VCaP (cell line): ENCODE measurements around the gene SDR9C7.
"Not testable (repeated sequence)": the region's sequence is repeated elsewhere in the genome, so short reads cannot be mapped to it uniquely, and the experiment has no call there.

ENCODE experiments used
- H3K27ac ChIP-seq: fragments of 450-650 bp; 2 replicates; pipeline ENCODE4 v1.5.1; 2017
- CTCF ChIP-seq: fragments of 450-650 bp; conservative IDR thresholded peaks from 2 replicates; pipeline ENCODE4 v1.5.1; 2017; ENCODE audit warnings: mild to moderate bottlenecking, moderate library complexity

Gene SDR9C7

GRCh38 chr12:56928262-56928661 is 5.9 kb downstream of the SDR9C7 start:
- H3K27ac ChIP-seq: no peak overlapping the region
- TF ChIP-seq CTCF: no peak

- TF ChIP-seq CTCF: no peak
- H3K27ac ChIP-seq: no peak overlapping the region
Measured at GRCh38 chr12:56927281-56927680, 6.9 kb downstream of the SDR9C7 start.

- no peak for TF ChIP-seq CTCF
- no peak overlapping the region for H3K27ac ChIP-seq
Measured at GRCh38 chr12:56922031-56922430, 12.2 kb downstream of the SDR9C7 start.

- no peak overlapping the region for H3K27ac ChIP-seq
- no peak for TF ChIP-seq CTCF
Measured at GRCh38 chr12:56921346-56921745, 12.9 kb downstream of the SDR9C7 start.

GRCh38 chr12:56918139-56918538 is 16.1 kb downstream of the SDR9C7 start:
- H3K27ac ChIP-seq: not testable (repeated sequence)

GRCh38 chr12:56916996-56917333 is 17.2 kb downstream of the SDR9C7 start:
- TF ChIP-seq CTCF: no peak
- H3K27ac ChIP-seq: no peak overlapping the region; the same call in 1 of the 2 replicates

GRCh38 chr12:56916296-56916995 is 17.8 kb downstream of the SDR9C7 start:
- TF ChIP-seq CTCF: no peak
- no peak overlapping the region; the same call in 1 of the 2 replicates for H3K27ac ChIP-seq

- no peak for TF ChIP-seq CTCF
- no peak overlapping the region for H3K27ac ChIP-seq
Measured at GRCh38 chr12:56914724-56915123, 19.5 kb downstream of the SDR9C7 start.
